OCI-LY3 (cell line): ENCODE data around the gene LIME1.

Experiments used
- EZH2phosphoT487 ChIP-seq: fragments of 200-600 bp; shearing (Covaris generic); IDR thresholded peaks from 2 replicates; pipeline ENCODE4 v1.6.1; 2018; ENCODE audit warnings: antibody characterized with exemption, mixed run types, low read depth
- TF ChIP-seq, protein P1 (sequence below): fragments of 200-600, 300-600 bp; sonication (generic); IDR thresholded peaks from 2 replicates; pipeline ENCODE4 v1.5.1; 2014; ENCODE audit warnings: antibody characterized with exemption, low read length, low read depth

- TF ChIP-seq, protein P1, sequence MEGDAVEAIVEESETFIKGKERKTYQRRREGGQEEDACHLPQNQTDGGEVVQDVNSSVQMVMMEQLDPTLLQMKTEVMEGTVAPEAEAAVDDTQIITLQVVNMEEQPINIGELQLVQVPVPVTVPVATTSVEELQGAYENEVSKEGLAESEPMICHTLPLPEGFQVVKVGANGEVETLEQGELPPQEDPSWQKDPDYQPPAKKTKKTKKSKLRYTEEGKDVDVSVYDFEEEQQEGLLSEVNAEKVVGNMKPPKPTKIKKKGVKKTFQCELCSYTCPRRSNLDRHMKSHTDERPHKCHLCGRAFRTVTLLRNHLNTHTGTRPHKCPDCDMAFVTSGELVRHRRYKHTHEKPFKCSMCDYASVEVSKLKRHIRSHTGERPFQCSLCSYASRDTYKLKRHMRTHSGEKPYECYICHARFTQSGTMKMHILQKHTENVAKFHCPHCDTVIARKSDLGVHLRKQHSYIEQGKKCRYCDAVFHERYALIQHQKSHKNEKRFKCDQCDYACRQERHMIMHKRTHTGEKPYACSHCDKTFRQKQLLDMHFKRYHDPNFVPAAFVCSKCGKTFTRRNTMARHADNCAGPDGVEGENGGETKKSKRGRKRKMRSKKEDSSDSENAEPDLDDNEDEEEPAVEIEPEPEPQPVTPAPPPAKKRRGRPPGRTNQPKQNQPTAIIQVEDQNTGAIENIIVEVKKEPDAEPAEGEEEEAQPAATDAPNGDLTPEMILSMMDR: no peak
- no peak for TF ChIP-seq EZH2phosphoT487
These were observed 3.3 kb upstream of the LIME1 start for GRCh38 chr20:63733117-63733516.
